ENCODE results near the gene AFDN.

DNA sequence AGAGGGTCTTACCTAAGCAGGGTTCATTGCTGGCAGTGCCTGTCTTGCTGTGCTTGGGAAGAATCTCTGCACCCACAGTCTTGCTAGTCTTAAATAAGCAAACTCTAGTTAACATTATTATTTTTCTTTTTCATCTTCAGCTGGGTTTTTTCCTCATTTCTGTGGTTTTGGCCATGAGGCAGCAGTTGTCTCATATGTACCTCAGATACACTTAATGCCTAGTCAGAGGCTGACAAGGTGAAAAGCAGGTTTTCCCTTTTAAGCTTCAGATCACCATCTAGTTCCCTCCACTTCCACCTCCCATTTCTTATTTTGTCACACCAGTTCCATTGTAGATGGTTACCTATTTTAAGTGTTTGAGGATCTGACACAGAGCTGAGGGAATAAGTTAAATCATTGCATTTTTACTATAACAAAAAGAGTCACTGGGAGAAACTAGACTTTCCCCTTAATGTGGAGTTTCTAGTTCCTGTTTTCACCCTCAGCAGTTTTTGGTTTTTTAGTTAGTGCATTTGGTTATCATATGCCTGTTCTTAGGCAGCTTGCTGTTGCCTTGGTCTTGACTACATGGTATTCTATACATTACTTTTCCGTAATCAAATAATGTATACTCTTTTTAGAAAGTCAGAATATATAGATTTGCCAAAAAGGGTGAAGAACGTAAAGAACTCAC, 46.0 kb downstream of the AFDN start:
- TF ChIP-seq, protein P1, sequence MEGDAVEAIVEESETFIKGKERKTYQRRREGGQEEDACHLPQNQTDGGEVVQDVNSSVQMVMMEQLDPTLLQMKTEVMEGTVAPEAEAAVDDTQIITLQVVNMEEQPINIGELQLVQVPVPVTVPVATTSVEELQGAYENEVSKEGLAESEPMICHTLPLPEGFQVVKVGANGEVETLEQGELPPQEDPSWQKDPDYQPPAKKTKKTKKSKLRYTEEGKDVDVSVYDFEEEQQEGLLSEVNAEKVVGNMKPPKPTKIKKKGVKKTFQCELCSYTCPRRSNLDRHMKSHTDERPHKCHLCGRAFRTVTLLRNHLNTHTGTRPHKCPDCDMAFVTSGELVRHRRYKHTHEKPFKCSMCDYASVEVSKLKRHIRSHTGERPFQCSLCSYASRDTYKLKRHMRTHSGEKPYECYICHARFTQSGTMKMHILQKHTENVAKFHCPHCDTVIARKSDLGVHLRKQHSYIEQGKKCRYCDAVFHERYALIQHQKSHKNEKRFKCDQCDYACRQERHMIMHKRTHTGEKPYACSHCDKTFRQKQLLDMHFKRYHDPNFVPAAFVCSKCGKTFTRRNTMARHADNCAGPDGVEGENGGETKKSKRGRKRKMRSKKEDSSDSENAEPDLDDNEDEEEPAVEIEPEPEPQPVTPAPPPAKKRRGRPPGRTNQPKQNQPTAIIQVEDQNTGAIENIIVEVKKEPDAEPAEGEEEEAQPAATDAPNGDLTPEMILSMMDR (IDR thresholded peaks at IDR 0.05; ENCODE audit: control extremely low read depth in 1 of 3, insufficient read depth in 1 of 3, low read depth in 1 of 3, low read length in 3 of 3) = no peak
- TF ChIP-seq RFX5 (IDR thresholded peaks at IDR 0.05; ENCODE audit: borderline replicate concordance, low read depth, low read length) (no peak), SP1 (IDR thresholded peaks at IDR 0.05; ENCODE audit: low read depth, low read length) (no peak), ZNF274 (IDR thresholded peaks at IDR 0.05; ENCODE audit: borderline replicate concordance, extremely low read depth, low read length) (no peak), EP300 (IDR thresholded peaks at IDR 0.05; ENCODE audit: borderline replicate concordance in 1 of 2, low read depth in 2 of 2, low read length in 2 of 2) (no peak), GTF2F1 (IDR thresholded peaks at IDR 0.05; ENCODE audit: borderline replicate concordance, low read depth, low read length) (no peak), PHF8 (conservative IDR thresholded peaks at IDR 0.05; ENCODE audit: low read depth, low read length) (no peak), SP4 (IDR thresholded peaks at IDR 0.05; ENCODE audit: low read length) (no peak)

Measured in H1 (cell line).